HCT116 (cell line): ENCODE data around the gene STAP2. TPM values are rescaled to one million over a fixed set of nuclear protein-coding genes. Genes with fewer than 3 reads are reported as not detected.

ENCODE experiments used
- ATAC-seq: fragments of 200-7000 bp; cut with Tn5 transposase; 2 replicates; pipeline ENCODE4 v1.9.1; 2020; ENCODE audit warnings: mild to moderate bottlenecking, moderate library complexity
- BruUV-seq: library from RNA; stranded (reverse); fragments of 400-500 nt; replicated peaks from 2 replicates; lab custom pipeline; 2021; lab: Mats Ljungman, UMichigan
- CTCF ChIA-PET: fragments of 300-600 bp; sonication (Branson Sonifier 250); formaldehyde crosslinking; loops from one replicate; lab custom pipeline; 2021; ENCODE audit warnings: antibody characterized with exemption; lab: Charles Lee
- POLR2A ChIA-PET: fragments of 300-600, 350-600 bp; sonication (Branson Sonifier 250); formaldehyde crosslinking; loops from one replicate; lab custom pipeline; 2021; ENCODE audit warnings: antibody characterized with exemption; lab: Charles Lee
- RAD21 ChIA-PET, 2 experiments: fragments of 300-600 bp; sonication (Branson Sonifier 250); formaldehyde crosslinking; loops; one replicate each; lab custom pipeline; 2023; ENCODE audit warnings: low total read pairs in 2 of 2; ENCODE audit not compliant: uncharacterized antibody in 2 of 2, unreplicated experiment in 2 of 2, low non-redundant PET in 1 of 2; lab: Charles Lee
- DNase-seq: peaks from one replicate; pipeline ENCODE4 v3.0.0-alpha.2; 2010; ENCODE audit warnings: low read depth, low spot score
- H2AFZ ChIP-seq: fragments of 200-600 bp; shearing (Covaris generic), sonication (generic); 2 replicates; pipeline ENCODE4 v1.6.1; 2017; ENCODE audit warnings: low read depth, mixed run types, mixed read lengths, antibody characterized with exemption, low read length; ENCODE audit not compliant: poor library complexity, severe bottlenecking
- H3K27ac ChIP-seq: 2 replicates; pipeline ENCODE4 v1.5.1; 2012; ENCODE audit warnings: low read depth, low read length
- H3K27me3 ChIP-seq: fragments of 200-600 bp; sonication (generic); 2 replicates; pipeline ENCODE4 v1.6.1; 2016; ENCODE audit warnings: mixed run types, low read length, mixed read lengths; ENCODE audit not compliant: insufficient read depth
- H3K36me3 ChIP-seq, 2 experiments: fragments of 200-500 bp in 1 of 2; fragments of 200-600 bp in 1 of 2; sonication (Bioruptor generic) in 1 of 2; sonication (generic) in 1 of 2; 2 replicates each; pipeline versions ENCODE4 v1.5.1 to v1.6.1; 2014 to 2016; ENCODE audit warnings: low read length in 2 of 2, inconsistent platforms in 1 of 2, mixed read lengths in 1 of 2, mixed run types in 1 of 2; ENCODE audit not compliant: insufficient read depth in 2 of 2, control insufficient read depth in 1 of 2
- H3K4me1 ChIP-seq, 2 experiments: fragments of 200-600 bp in 1 of 2; sonication (generic) in 1 of 2; 2 replicates each; pipeline versions ENCODE4 v1.5.1 to v1.6.1; 2012 to 2017; ENCODE audit warnings: low read length in 2 of 2, inconsistent platforms in 1 of 2, mild to moderate bottlenecking in 1 of 2, mixed read lengths in 1 of 2, mixed run types in 1 of 2, moderate library complexity in 1 of 2; ENCODE audit not compliant: insufficient read depth in 2 of 2, control insufficient read depth in 1 of 2
- H3K4me2 ChIP-seq: fragments of 200-600 bp; sonication (generic); 2 replicates; pipeline ENCODE4 v1.6.1; 2017; ENCODE audit warnings: mixed run types, low read length, mixed read lengths
- H3K4me3 ChIP-seq, 2 experiments: fragments of 200-600 bp in 1 of 2; sonication (generic) in 1 of 2; replicated peaks in 1 of 2; 2 replicates each; pipeline ENCODE4 v1.5.1; 2011 to 2016; ENCODE audit warnings: low read length in 2 of 2, control low read depth in 1 of 2, low read depth in 1 of 2, mild to moderate bottlenecking in 1 of 2, mixed read lengths in 1 of 2, mixed run types in 1 of 2
- H3K79me2 ChIP-seq: fragments of 200-600 bp; sonication (generic); 2 replicates; pipeline ENCODE4 v1.6.1; 2017; ENCODE audit warnings: mild to moderate bottlenecking, mixed run types, low read length, moderate library complexity, mixed read lengths; ENCODE audit not compliant: insufficient read depth
- H3K9ac ChIP-seq: fragments of 200-600 bp; sonication (generic); 2 replicates; pipeline ENCODE4 v1.6.1; 2016; ENCODE audit warnings: low read length, mixed read lengths
- H3K9me2 ChIP-seq: fragments of 200-600 bp; sonication (generic), shearing (Covaris generic); 2 replicates; pipeline ENCODE4 v1.6.1; 2017; ENCODE audit warnings: mixed run types, mild to moderate bottlenecking, moderate library complexity; ENCODE audit not compliant: insufficient read depth
- H3K9me3 ChIP-seq, 2 experiments: fragments of 200-500 bp in 1 of 2; fragments of 200-600 bp in 1 of 2; sonication (Bioruptor generic) in 1 of 2; sonication (generic) in 1 of 2; 2 replicates each; pipeline ENCODE4 v1.6.1; 2014 to 2017; ENCODE audit warnings: low read length in 2 of 2, mixed read lengths in 2 of 2, inconsistent platforms in 1 of 2, low read depth in 1 of 2, mild to moderate bottlenecking in 1 of 2, mixed run types in 1 of 2, moderate library complexity in 1 of 2; ENCODE audit not compliant: control insufficient read depth in 1 of 2, insufficient read depth in 1 of 2
- H4K20me1 ChIP-seq: fragments of 200-600 bp; sonication (generic), shearing (Covaris generic); 2 replicates; pipeline ENCODE4 v1.6.1; 2017; ENCODE audit warnings: mixed run types, mild to moderate bottlenecking, moderate library complexity; ENCODE audit not compliant: insufficient read depth
- ATF3 ChIP-seq: IDR thresholded peaks from 2 replicates; pipeline ENCODE4 v1.6.1; 2012
- CBX3 ChIP-seq: IDR thresholded peaks from 2 replicates; pipeline ENCODE4 v1.6.1; 2012; ENCODE audit warnings: low read depth
- EZH2phosphoT487 ChIP-seq: fragments of 200-600 bp; IDR thresholded peaks from 2 replicates; pipeline ENCODE4 v1.6.1; 2018; ENCODE audit warnings: antibody characterized with exemption, borderline replicate concordance
- MAX ChIP-seq: IDR thresholded peaks from 2 replicates; pipeline ENCODE4 v1.6.1; 2012
- POLR2A ChIP-seq: IDR thresholded peaks from 2 replicates; pipeline ENCODE4 v1.7.0; 2011; ENCODE audit warnings: borderline replicate concordance; ENCODE audit not compliant: insufficient read depth, insufficient read length; ENCODE audit errors: extremely low read depth
- RAD21 ChIP-seq: IDR thresholded peaks from 2 replicates; pipeline ENCODE4 v1.6.1; 2012; ENCODE audit warnings: low read depth, mild to moderate bottlenecking
- REST ChIP-seq: IDR thresholded peaks from 2 replicates; pipeline ENCODE4 v1.6.1; 2012; ENCODE audit warnings: low read depth
- SIN3A ChIP-seq: IDR thresholded peaks from 2 replicates; pipeline ENCODE4 v1.6.1; 2012; ENCODE audit warnings: low read depth
- SP1 ChIP-seq: IDR thresholded peaks from 2 replicates; pipeline ENCODE4 v1.6.1; 2012; ENCODE audit warnings: low read depth
- ZFX ChIP-seq: fragments of 450-650 bp; IDR thresholded peaks from 2 replicates; pipeline ENCODE4 v1.6.1; 2017
- ZNF274 ChIP-seq: fragments of 200-500 bp; sonication (Bioruptor generic); IDR thresholded peaks from 2 replicates; pipeline ENCODE4 v1.6.1; 2014; ENCODE audit warnings: mild to moderate bottlenecking, low read depth, low read length, inconsistent platforms
- intact Hi-C: fragments of 100-400 bp; cut with micrococcal nuclease; formaldehyde crosslinking; loops from 2 replicates; pipeline ENCODE4 v1.10.0; 2022
- total RNA-seq: library from RNA; stranded (reverse); gene quantifications from one replicate; pipeline ENCODE4 v1.2.1, GENCODE V29; 2021; ENCODE audit not compliant: unreplicated experiment

STAP2 gene
- total RNA-seq, 1 experiment from 2014 or later, result 2.1 TPM

- ChIA-PET RAD21 (no interaction called here), POLR2A (no interaction called here), CTCF (no interaction called here)
- H3K4me1 ChIP-seq, result no peaks in the 10 kb centered on the region
- no peaks in the 10 kb centered on the region for H3K9me3 ChIP-seq
- no peaks in the 10 kb centered on the region for H3K36me3 ChIP-seq
- intact Hi-C loops, result no loop called here
- no TSS peak for BruUV-seq
- no peak overlapping the region for H3K27ac ChIP-seq
- no peaks in the 10 kb centered on the region for H3K79me2 ChIP-seq
- H3K27me3 ChIP-seq, result no peaks in the 10 kb centered on the region
- no peaks in the 10 kb centered on the region for H3K9me2 ChIP-seq
- no peak overlapping the region for H3K4me3 ChIP-seq
- H2AFZ ChIP-seq, result no peak overlapping the region
- no peak overlapping the region for H3K9ac ChIP-seq
- no peak overlapping the region for H3K4me2 ChIP-seq
- no peaks in the 10 kb centered on the region for H4K20me1 ChIP-seq
- no peak for TF ChIP-seq ATF3
- TF ChIP-seq SP1, result no peak
- no peak for TF ChIP-seq CBX3
- TF ChIP-seq MAX, result no peak
- DNase-seq (no peak), ATAC-seq (no peak)
These were observed 19.4 kb downstream of the STAP2 start for GRCh38 chr19:4319067-4319718.

GRCh38 chr19:4318460-4318859 is 20.2 kb downstream of the STAP2 start:
- no peaks in the 10 kb centered on the region for H3K36me3 ChIP-seq
- no peaks in the 10 kb centered on the region for H3K9me2 ChIP-seq
- H3K9me3 ChIP-seq, result no peaks in the 10 kb centered on the region
- POLR2A ChIA-PET, result no interaction called here
- no peaks in the 10 kb centered on the region for H3K79me2 ChIP-seq
- H3K4me3 ChIP-seq, result no peak overlapping the region
- no peaks in the 10 kb centered on the region for H4K20me1 ChIP-seq
- intact Hi-C loops, result no loop called here
- BruUV-seq, result no TSS peak
- H2AFZ ChIP-seq, result no peak overlapping the region
- RAD21 ChIA-PET, result no interaction called here
- no peak overlapping the region for H3K27ac ChIP-seq
- no peak for DNase-seq
- H3K9ac ChIP-seq, result no peak overlapping the region
- no peaks in the 10 kb centered on the region for H3K4me1 ChIP-seq
- ATAC-seq, result no peak
- CTCF ChIA-PET, result no interaction called here
- no peak overlapping the region for H3K4me2 ChIP-seq
- TF ChIP-seq SIN3A (no peak), ZFX (no peak), EZH2phosphoT487 (no peak), RAD21 (no peak), REST (no peak), ZNF274 (no peak), SP1 (no peak), POLR2A (no peak)
- no peaks in the 10 kb centered on the region for H3K27me3 ChIP-seq
